HepG2 (cell line): ENCODE data around the gene YIPF1. TPM values are rescaled to one million over a fixed set of nuclear protein-coding genes. Genes with fewer than 3 reads are reported as not detected.

Experiments
- ATAC-seq: fragments of 200-7000 bp; cut with Tn5 transposase; 3 replicates; pipeline ENCODE4 v1.9.1; 2020; ENCODE audit warnings: mild to moderate bottlenecking, moderate library complexity
- BruUV-seq: library from RNA; stranded (reverse); fragments of 400-500 nt; replicated peaks from 2 replicates; lab custom pipeline; 2021; lab: Mats Ljungman, UMichigan
- CTCF ChIA-PET: fragments of 300-600 bp; formaldehyde crosslinking; extraction: SDS; loops from one replicate; lab custom pipeline; 2021; ENCODE audit warnings: low total read pairs, inconsistent platforms, low intra/inter-chr PET ratio; lab: Yijun Ruan, JAX
- POLR2A ChIA-PET: fragments of 350-600 bp; sonication (Branson Sonifier 250); formaldehyde crosslinking; loops from one replicate; lab custom pipeline; 2020; ENCODE audit warnings: antibody characterized with exemption, inconsistent platforms; lab: Yijun Ruan, JAX
- DNase-seq: peaks from one replicate; pipeline ENCODE4 v3.0.0-alpha.2; 2015; ENCODE audit warnings: low spot score
- FAIRE-seq: peaks from 3 replicates; lab custom pipeline; 2011; peaks lifted over from hg19 to GRCh38; lab: Jason Lieb, UNC
- H2AFZ ChIP-seq: one replicate; pipeline ENCODE4 v1.6.1; 2011; ENCODE audit warnings: low read length, inconsistent platforms
- H3K27ac ChIP-seq: fragments of 300-600 bp; 3 replicates; pipeline ENCODE4 v1.8.0; 2011; ENCODE audit warnings: mixed run types, mild to moderate bottlenecking, mixed read lengths, low read length, inconsistent platforms; ENCODE audit not compliant: insufficient read depth; ENCODE audit errors: extremely low read length
- H3K27me3 ChIP-seq, 2 experiments: fragments of 200-600 bp in 1 of 2; 2 replicates in 1 of 2; 3 replicates in 1 of 2; pipeline versions ENCODE4 v1.6.0 to v1.8.0; 2011; ENCODE audit warnings: low read length in 2 of 2, mild to moderate bottlenecking in 2 of 2, moderate library complexity in 2 of 2, inconsistent platforms in 1 of 2; ENCODE audit not compliant: insufficient read depth in 2 of 2, control insufficient read depth in 1 of 2
- H3K36me3 ChIP-seq, 2 experiments: fragments of 200-600 bp in 1 of 2; replicated peaks in 1 of 2; 2 replicates in 1 of 2; 3 replicates in 1 of 2; pipeline versions ENCODE4 v1.5.1 to v1.8.0; 2011; ENCODE audit warnings: low read length in 2 of 2, inconsistent platforms in 1 of 2; ENCODE audit not compliant: insufficient read depth in 2 of 2, control insufficient read depth in 1 of 2
- H3K4me1 ChIP-seq: 2 replicates; pipeline ENCODE4 v1.5.1; 2012; ENCODE audit warnings: low read length, inconsistent platforms; ENCODE audit not compliant: insufficient read depth
- H3K4me2 ChIP-seq: 2 replicates; pipeline ENCODE4 v1.6.0; 2011; ENCODE audit warnings: low read depth, low read length, inconsistent platforms
- H3K4me3 ChIP-seq, 3 experiments: fragments of 200-600 bp in 1 of 3; sonication (generic), shearing (Covaris generic) in 1 of 3; replicated peaks in 1 of 3; 2 replicates each; pipeline ENCODE4 v1.5.1; 2011 to 2016; ENCODE audit warnings: low read length in 3 of 3, inconsistent platforms in 2 of 3, low read depth in 2 of 3, mild to moderate bottlenecking in 2 of 3, control low read depth in 1 of 3, mixed read lengths in 1 of 3; ENCODE audit not compliant: insufficient read depth in 1 of 3
- H3K79me2 ChIP-seq: one replicate; pipeline ENCODE4 v1.6.1; 2011; ENCODE audit warnings: low read length, inconsistent platforms; ENCODE audit not compliant: insufficient read depth
- H3K9ac ChIP-seq: 2 replicates; pipeline ENCODE4 v1.6.0; 2011; ENCODE audit warnings: mild to moderate bottlenecking, low read depth, low read length, inconsistent platforms; ENCODE audit not compliant: insufficient read depth
- H3K9me3 ChIP-seq: 2 replicates; pipeline ENCODE4 v1.5.1; 2012; ENCODE audit warnings: mild to moderate bottlenecking, low read length
- H4K20me1 ChIP-seq: 2 replicates; pipeline ENCODE4 v1.6.0; 2011; ENCODE audit warnings: inconsistent platforms, mild to moderate bottlenecking, low read length, moderate library complexity; ENCODE audit not compliant: insufficient read depth
- CEBPG ChIP-seq: IDR thresholded peaks from 2 replicates; pipeline ENCODE4 v1.6.1; 2016
- HDAC2 ChIP-seq: sonication (generic); formaldehyde crosslinking; IDR thresholded peaks from 2 replicates; pipeline ENCODE4 v1.4.0; 2020; ENCODE audit warnings: missing genetic modification reagents
- HMG20A ChIP-seq: IDR thresholded peaks from 2 replicates; pipeline ENCODE4 v1.6.1; 2016; ENCODE audit warnings: borderline replicate concordance
- KAT2B ChIP-seq: fragments of 150-350 bp; IDR thresholded peaks from 2 replicates; pipeline ENCODE4 v1.6.1; 2014; ENCODE audit warnings: low read depth, low read length, borderline replicate concordance
- KAT8 ChIP-seq: IDR thresholded peaks from 2 replicates; pipeline ENCODE4 v1.6.1; 2016; ENCODE audit warnings: missing genetic modification reagents, missing compliant biosample characterization
- KDM2A ChIP-seq: sonication (generic); formaldehyde crosslinking; IDR thresholded peaks from 2 replicates; pipeline ENCODE4 v1.4.0; 2020; ENCODE audit warnings: low read depth, missing genetic modification reagents, borderline replicate concordance
- KDM3A ChIP-seq: IDR thresholded peaks from 2 replicates; pipeline ENCODE4 v1.6.1; 2018; ENCODE audit warnings: low read depth, missing compliant biosample characterization
- KDM4B ChIP-seq: sonication (generic); formaldehyde crosslinking; IDR thresholded peaks from 2 replicates; pipeline ENCODE4 v1.4.0; 2020; ENCODE audit warnings: missing genetic modification reagents
- KDM5A ChIP-seq: fragments of 200-600 bp; sonication (generic); IDR thresholded peaks from 2 replicates; pipeline ENCODE4 v1.7.0; 2018; ENCODE audit warnings: antibody characterized with exemption, mild to moderate bottlenecking, low read length, borderline replicate concordance
- KMT2B ChIP-seq: IDR thresholded peaks from 2 replicates; pipeline ENCODE4 v1.6.1; 2016; ENCODE audit warnings: missing genetic modification reagents, missing compliant biosample characterization
- MIER2 ChIP-seq: IDR thresholded peaks from 2 replicates; pipeline ENCODE4 v1.6.1; 2016; ENCODE audit warnings: missing biosample characterization, missing genetic modification reagents
- ONECUT2 ChIP-seq: sonication (generic); formaldehyde crosslinking; IDR thresholded peaks from 2 replicates; pipeline ENCODE4 v1.4.0; 2020; ENCODE audit warnings: missing genetic modification reagents
- RARA ChIP-seq: IDR thresholded peaks from 2 replicates; pipeline ENCODE4 v1.6.1; 2016; ENCODE audit warnings: missing genetic modification reagents, missing compliant biosample characterization
- RORA ChIP-seq: sonication (generic); formaldehyde crosslinking; IDR thresholded peaks from 2 replicates; pipeline ENCODE4 v1.5.0; 2020; ENCODE audit warnings: mild to moderate bottlenecking, missing genetic modification reagents, moderate library complexity
- SCMH1 ChIP-seq: sonication (generic); formaldehyde crosslinking; IDR thresholded peaks from 2 replicates; pipeline ENCODE4 v1.9.0; 2021; ENCODE audit warnings: missing genetic modification reagents, mild to moderate bottlenecking, borderline replicate concordance
- SOX5 ChIP-seq: IDR thresholded peaks from 2 replicates; pipeline ENCODE4 v1.6.1; 2016; ENCODE audit warnings: borderline replicate concordance
- TOE1 ChIP-seq: sonication (generic); formaldehyde crosslinking; IDR thresholded peaks from 2 replicates; pipeline ENCODE4 v1.4.0; 2020; ENCODE audit warnings: mild to moderate bottlenecking, missing genetic modification reagents
- ZMAT5 ChIP-seq: sonication (generic); formaldehyde crosslinking; IDR thresholded peaks from 2 replicates; pipeline ENCODE4 v1.5.0; 2020; ENCODE audit warnings: mild to moderate bottlenecking, low read depth, missing genetic modification reagents, borderline replicate concordance
- ZNF12 ChIP-seq: sonication (generic); formaldehyde crosslinking; IDR thresholded peaks from 2 replicates; pipeline ENCODE4 v1.5.0; 2020; ENCODE audit warnings: missing genetic modification reagents
- ZNF138 ChIP-seq: sonication (generic); formaldehyde crosslinking; IDR thresholded peaks from 2 replicates; pipeline ENCODE4 v1.5.0; 2020; ENCODE audit warnings: mild to moderate bottlenecking, low read depth, missing genetic modification reagents
- ZNF205 ChIP-seq: IDR thresholded peaks from 2 replicates; pipeline ENCODE4 v1.6.1; 2018; ENCODE audit warnings: missing biosample characterization, missing genetic modification reagents
- ZNF510 ChIP-seq: sonication (generic); formaldehyde crosslinking; IDR thresholded peaks from 2 replicates; pipeline ENCODE4 v1.4.0; 2020; ENCODE audit warnings: low read depth, mild to moderate bottlenecking, missing genetic modification reagents
- ZNF543 ChIP-seq: sonication (generic); formaldehyde crosslinking; IDR thresholded peaks from 2 replicates; pipeline ENCODE4 v1.4.0; 2020; ENCODE audit warnings: mild to moderate bottlenecking, missing genetic modification reagents
- ZNF562 ChIP-seq: sonication (generic); formaldehyde crosslinking; IDR thresholded peaks from 2 replicates; pipeline ENCODE4 v1.8.0; 2022; ENCODE audit warnings: missing genetic modification reagents, borderline replicate concordance
- ZNF598 ChIP-seq: sonication (generic); formaldehyde crosslinking; IDR thresholded peaks from 2 replicates; pipeline ENCODE4 v1.5.1; 2020; ENCODE audit warnings: mild to moderate bottlenecking, missing genetic modification reagents, borderline replicate concordance
- ZNF629 ChIP-seq: sonication (generic); formaldehyde crosslinking; conservative IDR thresholded peaks from 2 replicates; pipeline ENCODE4 v1.5.0; 2020; ENCODE audit warnings: missing genetic modification reagents
- ZNF652 ChIP-seq: IDR thresholded peaks from 2 replicates; pipeline ENCODE4 v1.6.1; 2016; ENCODE audit warnings: low read depth, borderline replicate concordance
- ZNF740 ChIP-seq: sonication (generic); formaldehyde crosslinking; IDR thresholded peaks from 2 replicates; pipeline ENCODE4 v1.4.0; 2020; ENCODE audit warnings: missing genetic modification reagents
- ZNF792 ChIP-seq: IDR thresholded peaks from 2 replicates; pipeline ENCODE4 v1.6.1; 2016
- WGBS: methylation state at CpG from one replicate; pipeline ENCODE4 v1.1.6; 2017; ENCODE audit warnings: low lambda C conversion rate; 5-methylcytosine and 5-hydroxymethylcytosine counted together
- in situ Hi-C: cut with HindIII; loops from 2 replicates; pipeline ENCODE4 v1.10.0; 2017; ENCODE audit warnings: low pct_unique_long_range_greater_than_20kb; ENCODE audit not compliant: extremely low pct_ligation_motif_present
- intact Hi-C: fragments of 100-400 bp; cut with micrococcal nuclease; formaldehyde crosslinking; loops from one replicate; pipeline ENCODE4 v1.10.0; 2022; ENCODE audit not compliant: unreplicated experiment
- polyA plus RNA-seq, 8 experiments: library from polyadenylated mRNA; depleted of rRNA in 3 of 8; stranded (reverse) in 7 of 8; unstranded in 1 of 8; fragments of >200 nt; fragmentation: Illumina TruSeq in 4 of 8; extraction: Trizol in 4 of 8; gene quantifications; 2 replicates each; pipeline versions ENCODE4 v1.2.1 to v1.2.3, GENCODE V29; 2011 to 2016; ENCODE audit warnings: low read depth in 4 of 8, missing spikeins in 1 of 8, mixed read lengths in 1 of 8; ENCODE audit not compliant: insufficient read depth in 1 of 8
- total RNA-seq, 5 experiments: library from RNA; depleted of rRNA; stranded (reverse); fragments of >200 nt; fragmentation: Illumina TruSeq; extraction: Trizol; gene quantifications; 2 replicates each; pipeline ENCODE4 v1.2.3, GENCODE V29; 2016; ENCODE audit warnings: low read depth in 1 of 5

Gene YIPF1
- total and polyA plus RNA-seq, 2 of the 13 experiments (the other 11 are each of a cell fraction or from before 2014, with no cell fraction given): 21.1 to 31.9 TPM

- Histone ChIP-seq H2AFZ (no peak overlapping the region), H3K9ac (no peak overlapping the region; the same call in 1 of the 2 replicates), H3K36me3 (peaks cover 0 to 8% of the 10 kb centered on the region in 2 experiments; a peak in 1 of 5 replicates), H3K4me1 (peaks cover 24% of the 10 kb centered on the region), H3K79me2 (peaks cover 40% of the 10 kb centered on the region), H3K27me3 (no peaks in the 10 kb centered on the region), H3K4me3 (peak overlapping the region in 1 of 3 experiments; percentile 94; a peak in 1 of 6 replicates), H3K4me2 (peak overlapping the region; percentile 90), H3K9me3 (peaks cover 12% of the 10 kb centered on the region), H3K27ac (peak overlapping the region; percentile 96), H4K20me1 (no peaks in the 10 kb centered on the region; the same call in 1 of the 2 replicates)
- POLR2A ChIA-PET: interaction anchor here (1.3 kb wide), 2 partner anchors 51 to 107 kb away, joined by 3 to 4 read pairs; partner anchors contain the start of genes IFT25, LRRC42 and YIPF1
- in situ Hi-C loops (no loop called here), intact Hi-C loops (loop anchor here (5.0 kb wide), 1 partner anchor 879 kb away; the partner anchor contains the start of gene TTC4)
- FAIRE-seq: no peak
- ATAC-seq: no peak
- BruUV-seq: no TSS peak
- CTCF ChIA-PET: no interaction called here
- WGBS: 44% methylated on average over 2 of the region's 2 CpGs
- DNase-seq: no peak
- TF ChIP-seq CEBPG (CRISPR knock-in tag) (peak; percentile 0; the same call in 1 of the 2 replicates), KDM2A (CRISPR knock-in tag) (no peak), ZNF740 (CRISPR knock-in tag) (no peak), ZNF598 (CRISPR knock-in tag) (no peak), KDM4B (CRISPR knock-in tag) (0 out of 2 replicates have a peak, but pooled peaks have one; percentile 1), ZNF12 (CRISPR knock-in tag) (no peak), ZNF543 (CRISPR knock-in tag) (no peak; the same call in 1 of the 2 replicates), ZMAT5 (CRISPR knock-in tag) (no peak), KMT2B (CRISPR knock-in tag) (0 out of 2 replicates have a peak, but pooled peaks have one; percentile 3), KDM5A (no peak), KDM3A (CRISPR knock-in tag) (no peak), RARA (CRISPR knock-in tag) (0 out of 2 replicates have a peak, but pooled peaks have one; percentile 1), HDAC2 (0 out of 2 replicates have a peak, but pooled peaks have one; percentile 5), HMG20A (CRISPR knock-in tag) (0 out of 2 replicates have a peak, but pooled peaks have one; percentile 2), ZNF138 (no peak), SOX5 (CRISPR knock-in tag) (0 out of 2 replicates have a peak, but pooled peaks have one; percentile 0), ZNF629 (CRISPR knock-in tag) (no peak), ZNF510 (CRISPR knock-in tag) (0 out of 2 replicates have a peak, but pooled peaks have one; percentile 3), RORA (CRISPR knock-in tag) (no peak), TOE1 (CRISPR knock-in tag) (0 out of 2 replicates have a peak, but pooled peaks have one; percentile 1), ZNF205 (CRISPR knock-in tag) (0 out of 2 replicates have a peak, but pooled peaks have one; percentile 2), SCMH1 (CRISPR knock-in tag) (no peak), MIER2 (CRISPR knock-in tag) (0 out of 2 replicates have a peak, but pooled peaks have one; percentile 13), KAT8 (CRISPR knock-in tag) (peak; percentile 1; the same call in 1 of the 2 replicates), ZNF792 (0 out of 2 replicates have a peak, but pooled peaks have one; percentile 3), KAT2B (peak; percentile 68), ONECUT2 (CRISPR knock-in tag) (peak; percentile 89), ZNF562 (CRISPR knock-in tag) (no peak), ZNF652 (CRISPR knock-in tag) (0 out of 2 replicates have a peak, but pooled peaks have one; percentile 5)
Measured at GRCh38 chr1:53838654-53838974, 51.0 kb downstream of the YIPF1 start.
